Measurements from ENCODE around the gene RPA1. TPM values are rescaled to one million over a fixed set of nuclear protein-coding genes. Genes with fewer than 3 reads are reported as not detected.
"Not testable (repeated sequence)": the region's sequence is repeated elsewhere in the genome, so short reads cannot be mapped to it uniquely, and the experiment has no call there.

The RPA1 gene
- total RNA-seq, 2 donors from 2014 or later, result 63.4 to 105 TPM

DNA sequence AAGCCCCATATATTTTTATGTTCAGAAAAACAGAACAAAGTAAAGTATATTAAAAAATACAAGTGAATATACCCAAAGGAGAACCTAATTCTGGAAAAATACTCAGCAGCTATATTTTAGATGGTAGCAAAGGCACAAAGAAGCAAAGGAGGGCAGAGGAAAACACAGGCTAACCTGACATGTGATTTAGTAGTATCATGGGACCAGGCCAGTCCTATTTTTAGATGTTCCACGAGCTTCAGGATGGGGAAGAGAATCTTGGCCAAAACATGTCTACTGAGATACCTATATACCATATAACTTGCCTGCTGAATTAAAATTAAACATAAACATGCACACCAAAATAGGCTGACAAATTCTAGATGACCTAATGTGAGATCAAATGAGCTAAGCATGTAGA, 33.0 kb upstream of the RPA1 start:
- Histone ChIP-seq H3K27me3 (no peaks in the 10 kb centered on the region), H3K36me3 (peaks cover 3% of the 10 kb centered on the region), H3K27ac (no peak overlapping the region), H3K9me3 (no peaks in the 10 kb centered on the region), H3K4me1 (no peaks in the 10 kb centered on the region), H3K9ac (ENCODE audit: low read depth in 2 of 2, low read length in 2 of 2) (no peak overlapping the region), H3K4me3 (no peak overlapping the region)
- no peak for DNase-seq
- intact Hi-C loops (cut with DNase I), result no loop called here
- TF ChIP-seq, protein P1, sequence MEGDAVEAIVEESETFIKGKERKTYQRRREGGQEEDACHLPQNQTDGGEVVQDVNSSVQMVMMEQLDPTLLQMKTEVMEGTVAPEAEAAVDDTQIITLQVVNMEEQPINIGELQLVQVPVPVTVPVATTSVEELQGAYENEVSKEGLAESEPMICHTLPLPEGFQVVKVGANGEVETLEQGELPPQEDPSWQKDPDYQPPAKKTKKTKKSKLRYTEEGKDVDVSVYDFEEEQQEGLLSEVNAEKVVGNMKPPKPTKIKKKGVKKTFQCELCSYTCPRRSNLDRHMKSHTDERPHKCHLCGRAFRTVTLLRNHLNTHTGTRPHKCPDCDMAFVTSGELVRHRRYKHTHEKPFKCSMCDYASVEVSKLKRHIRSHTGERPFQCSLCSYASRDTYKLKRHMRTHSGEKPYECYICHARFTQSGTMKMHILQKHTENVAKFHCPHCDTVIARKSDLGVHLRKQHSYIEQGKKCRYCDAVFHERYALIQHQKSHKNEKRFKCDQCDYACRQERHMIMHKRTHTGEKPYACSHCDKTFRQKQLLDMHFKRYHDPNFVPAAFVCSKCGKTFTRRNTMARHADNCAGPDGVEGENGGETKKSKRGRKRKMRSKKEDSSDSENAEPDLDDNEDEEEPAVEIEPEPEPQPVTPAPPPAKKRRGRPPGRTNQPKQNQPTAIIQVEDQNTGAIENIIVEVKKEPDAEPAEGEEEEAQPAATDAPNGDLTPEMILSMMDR (IDR thresholded peaks at IDR 0.05), result no peak

DNA sequence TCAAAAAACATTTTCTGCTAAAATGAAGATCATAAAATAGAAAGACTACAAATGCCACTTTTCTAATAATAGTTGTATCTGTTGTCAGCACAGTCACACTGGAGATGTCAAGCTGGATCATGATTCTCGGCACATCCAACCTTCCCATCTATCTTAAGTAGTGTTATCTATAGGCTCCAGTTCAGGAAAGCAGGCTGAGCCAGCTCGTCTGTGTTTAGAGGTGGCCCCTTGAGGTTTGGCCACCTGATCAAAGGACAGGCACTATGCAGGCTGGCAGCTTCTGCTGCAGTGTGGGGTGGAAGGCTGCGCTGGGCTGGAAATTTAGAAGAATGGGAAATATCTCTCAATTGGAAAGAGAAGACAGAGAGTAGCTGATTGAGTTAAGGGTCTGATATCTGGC, 32.5 kb upstream of the RPA1 start:
- intact Hi-C loops (cut with DNase I), result no loop called here
- H3K27ac ChIP-seq, result no peak overlapping the region
- H3K4me3 ChIP-seq, result no peak overlapping the region
- no peak overlapping the region for H3K9ac ChIP-seq (ENCODE audit: low read depth in 2 of 2, low read length in 2 of 2)
- DNase-seq, result no peak
- H3K9me3 ChIP-seq, result no peaks in the 10 kb centered on the region
- TF ChIP-seq, protein P1 (IDR thresholded peaks at IDR 0.05), result no peak
- H3K27me3 ChIP-seq, result no peaks in the 10 kb centered on the region
- no peaks in the 10 kb centered on the region for H3K4me1 ChIP-seq
- peaks cover 3% of the 10 kb centered on the region for H3K36me3 ChIP-seq

DNA sequence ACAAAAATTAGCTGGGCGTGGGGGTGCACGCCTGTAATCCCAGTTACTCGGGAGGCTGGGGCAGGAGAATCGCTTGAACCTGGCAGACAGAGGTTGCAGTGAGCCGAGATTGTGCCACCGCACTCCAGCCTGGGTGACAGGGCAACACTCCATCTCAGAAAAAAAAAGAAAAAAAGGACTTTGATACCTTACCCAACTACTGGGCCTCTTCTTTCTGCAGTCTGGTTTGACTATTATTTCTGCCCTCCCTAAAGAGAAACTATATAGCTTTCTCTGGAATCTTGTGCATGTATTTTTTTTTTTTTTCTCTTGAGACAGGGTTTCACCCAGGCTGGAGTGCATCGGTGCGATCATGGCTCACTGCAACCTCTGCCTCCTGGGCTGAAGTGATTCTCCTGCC, 32.0 kb upstream of the RPA1 start:
- H3K27ac ChIP-seq; DNase-seq; H3K4me3 ChIP-seq; H3K27me3 ChIP-seq; H3K9me3 ChIP-seq; H3K9ac ChIP-seq (ENCODE audit: low read depth in 2 of 2, low read length in 2 of 2); H3K4me1 ChIP-seq; intact Hi-C loops (cut with DNase I); H3K36me3 ChIP-seq: not testable (repeated sequence)

DNA sequence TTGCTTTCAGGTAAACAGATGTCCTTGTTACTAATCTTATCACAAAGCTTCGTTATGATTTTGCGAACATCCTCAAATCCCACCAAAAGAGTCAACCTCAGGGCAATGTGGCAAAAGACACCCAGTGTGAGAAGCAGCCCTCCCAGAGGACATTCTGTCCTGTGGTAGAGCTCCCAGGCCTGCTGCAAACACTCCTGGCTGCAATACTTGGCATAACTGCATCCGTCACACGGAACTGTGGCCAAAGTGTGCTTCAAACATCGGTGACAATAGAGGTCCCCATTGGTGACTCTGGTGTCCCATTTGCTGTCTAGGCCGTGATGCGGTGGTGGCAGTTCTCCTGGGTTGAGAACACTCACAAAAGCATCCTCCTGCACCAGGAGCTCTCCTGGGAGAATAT, 29.6 kb upstream of the RPA1 start:
- Histone ChIP-seq H3K27ac (no peak overlapping the region), H3K27me3 (no peaks in the 10 kb centered on the region), H3K9me3 (no peaks in the 10 kb centered on the region), H3K9ac (ENCODE audit: low read depth in 2 of 2, low read length in 2 of 2) (no peak overlapping the region), H3K4me3 (no peak overlapping the region), H3K4me1 (no peaks in the 10 kb centered on the region), H3K36me3 (peaks cover 3% of the 10 kb centered on the region)
- intact Hi-C loops (cut with DNase I), result no loop called here
- TF ChIP-seq, protein P1 (IDR thresholded peaks at IDR 0.05), result no peak
- DNase-seq, result no peak

DNA sequence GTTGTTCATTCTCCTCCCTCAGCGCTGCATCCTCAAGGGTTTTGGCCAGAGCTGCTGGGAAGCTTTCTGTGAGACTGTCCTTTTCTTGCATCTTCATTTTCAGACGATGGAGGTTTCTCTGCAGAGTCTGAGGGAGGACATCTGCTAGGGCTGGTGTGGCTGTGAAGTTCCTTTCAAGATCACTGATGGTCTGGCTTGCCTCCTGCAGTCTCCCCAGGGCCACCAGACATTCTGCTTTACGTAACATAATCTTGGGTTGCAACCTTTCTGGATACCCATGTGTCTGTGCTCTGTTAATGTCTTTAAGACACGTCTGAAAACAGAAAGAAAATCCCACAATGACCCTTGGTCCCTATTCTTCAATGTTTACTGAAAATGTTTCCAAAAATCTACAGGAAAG, 29.1 kb upstream of the RPA1 start:
- no peaks in the 10 kb centered on the region for H3K9me3 ChIP-seq
- H3K4me3 ChIP-seq, result no peak overlapping the region
- intact Hi-C loops (cut with DNase I), result no loop called here
- no peaks in the 10 kb centered on the region for H3K4me1 ChIP-seq
- TF ChIP-seq, protein P1 (IDR thresholded peaks at IDR 0.05), result no peak
- no peak for DNase-seq
- H3K36me3 ChIP-seq, result peaks cover 3% of the 10 kb centered on the region
- H3K9ac ChIP-seq (ENCODE audit: low read depth in 2 of 2, low read length in 2 of 2), result no peak overlapping the region
- no peak overlapping the region for H3K27ac ChIP-seq
- no peaks in the 10 kb centered on the region for H3K27me3 ChIP-seq

DNA sequence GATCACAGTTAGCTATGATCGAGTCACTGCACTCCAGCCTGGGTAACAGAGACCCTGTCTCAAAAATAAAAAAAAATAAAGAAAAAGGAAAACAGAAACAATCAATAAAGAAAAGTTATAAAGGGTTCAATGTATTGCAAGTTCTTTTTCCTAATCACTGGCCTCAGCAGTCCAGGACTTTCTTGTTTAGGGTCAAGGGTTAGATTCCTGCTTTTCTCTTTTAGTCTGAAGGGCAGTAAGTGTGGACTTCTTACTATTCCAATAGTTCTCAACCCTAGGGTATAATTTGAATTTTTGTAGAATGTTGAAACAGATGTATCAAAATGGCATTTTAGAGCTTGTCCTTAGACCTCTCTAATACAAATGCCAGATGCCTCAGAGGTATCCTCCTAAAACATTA, 27.4 kb upstream of the RPA1 start:
- Histone ChIP-seq H3K4me3 (no peak overlapping the region), H3K27me3 (no peaks in the 10 kb centered on the region), H3K27ac (no peak overlapping the region), H3K9me3 (no peaks in the 10 kb centered on the region), H3K9ac (ENCODE audit: low read depth in 2 of 2, low read length in 2 of 2) (no peak overlapping the region), H3K36me3 (peaks cover 3% of the 10 kb centered on the region), H3K4me1 (no peaks in the 10 kb centered on the region)
- TF ChIP-seq, protein P1 (IDR thresholded peaks at IDR 0.05), result no peak
- no peak for DNase-seq
- intact Hi-C loops (cut with DNase I), result no loop called here

All from colonic mucosa (tissue), 4 donors.